ENCODE data around the gene PLXDC2. TPM values are rescaled to one million over a fixed set of nuclear protein-coding genes. Genes with fewer than 3 reads are reported as not detected.

Gene PLXDC2
- total RNA-seq, 1 donor from 2014 or later, result 129 TPM

DNA sequence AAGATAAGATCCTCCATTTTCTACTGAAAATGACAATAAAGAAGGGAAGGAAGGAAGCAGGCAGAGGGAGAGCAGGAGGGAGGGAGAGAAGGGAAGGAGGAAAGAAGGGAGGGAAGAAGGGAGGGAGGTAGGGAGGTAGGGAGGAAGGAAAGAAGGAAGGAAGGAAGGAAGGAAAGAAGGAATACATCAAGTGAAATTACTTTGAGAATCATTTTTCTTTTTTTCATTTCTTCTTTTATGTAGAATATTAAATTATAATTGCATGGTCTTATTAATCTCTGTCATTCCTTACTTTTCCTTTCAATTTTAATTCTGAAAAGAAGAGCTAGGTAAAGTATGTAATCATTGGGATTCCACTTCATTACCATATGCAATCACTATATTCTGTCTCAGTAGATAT is 97.8 kb downstream of the PLXDC2 start:
- H3K9me3 ChIP-seq, result no peaks in the 10 kb centered on the region
- no peaks in the 10 kb centered on the region for H3K27me3 ChIP-seq
- H3K27ac ChIP-seq, result no peak overlapping the region
- no peaks in the 10 kb centered on the region for H3K36me3 ChIP-seq
- ATAC-seq (no peak), DNase-seq (no peak)
- no peaks in the 10 kb centered on the region for H3K4me1 ChIP-seq
- TF ChIP-seq, protein P1, sequence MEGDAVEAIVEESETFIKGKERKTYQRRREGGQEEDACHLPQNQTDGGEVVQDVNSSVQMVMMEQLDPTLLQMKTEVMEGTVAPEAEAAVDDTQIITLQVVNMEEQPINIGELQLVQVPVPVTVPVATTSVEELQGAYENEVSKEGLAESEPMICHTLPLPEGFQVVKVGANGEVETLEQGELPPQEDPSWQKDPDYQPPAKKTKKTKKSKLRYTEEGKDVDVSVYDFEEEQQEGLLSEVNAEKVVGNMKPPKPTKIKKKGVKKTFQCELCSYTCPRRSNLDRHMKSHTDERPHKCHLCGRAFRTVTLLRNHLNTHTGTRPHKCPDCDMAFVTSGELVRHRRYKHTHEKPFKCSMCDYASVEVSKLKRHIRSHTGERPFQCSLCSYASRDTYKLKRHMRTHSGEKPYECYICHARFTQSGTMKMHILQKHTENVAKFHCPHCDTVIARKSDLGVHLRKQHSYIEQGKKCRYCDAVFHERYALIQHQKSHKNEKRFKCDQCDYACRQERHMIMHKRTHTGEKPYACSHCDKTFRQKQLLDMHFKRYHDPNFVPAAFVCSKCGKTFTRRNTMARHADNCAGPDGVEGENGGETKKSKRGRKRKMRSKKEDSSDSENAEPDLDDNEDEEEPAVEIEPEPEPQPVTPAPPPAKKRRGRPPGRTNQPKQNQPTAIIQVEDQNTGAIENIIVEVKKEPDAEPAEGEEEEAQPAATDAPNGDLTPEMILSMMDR (IDR thresholded peaks at IDR 0.05), result no peak
- no peak overlapping the region for H3K4me3 ChIP-seq
- intact Hi-C loops (cut with DNase I), result no loop called here

DNA sequence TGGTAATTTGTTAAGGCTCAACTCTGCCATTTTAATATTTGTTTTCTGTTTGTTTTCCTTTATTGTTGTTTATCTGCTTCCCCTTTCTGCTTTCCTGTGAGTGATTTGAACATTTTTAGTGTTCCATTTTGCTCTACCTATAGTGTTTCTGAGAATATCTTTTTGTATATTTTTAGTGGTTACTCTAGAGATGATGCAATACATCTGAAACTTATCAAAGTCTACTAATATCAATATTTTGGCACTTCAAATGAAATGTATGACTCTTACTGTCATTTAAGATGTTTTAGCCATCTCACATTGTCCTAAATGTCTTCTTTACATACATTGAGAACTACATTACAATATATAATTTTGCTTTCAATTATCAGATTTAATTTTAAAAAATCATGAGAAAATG is 98.9 kb downstream of the PLXDC2 start:
- no peaks in the 10 kb centered on the region for H3K27me3 ChIP-seq
- no peak for ATAC-seq
- no peak for DNase-seq
- intact Hi-C loops (cut with DNase I), result no loop called here
- H3K27ac ChIP-seq, result no peak overlapping the region
- no peaks in the 10 kb centered on the region for H3K9me3 ChIP-seq
- no peaks in the 10 kb centered on the region for H3K36me3 ChIP-seq
- peaks cover 9% of the 10 kb centered on the region for H3K4me1 ChIP-seq
- H3K4me3 ChIP-seq, result no peak overlapping the region
- TF ChIP-seq, protein P1 (IDR thresholded peaks at IDR 0.05), result no peak

DNA sequence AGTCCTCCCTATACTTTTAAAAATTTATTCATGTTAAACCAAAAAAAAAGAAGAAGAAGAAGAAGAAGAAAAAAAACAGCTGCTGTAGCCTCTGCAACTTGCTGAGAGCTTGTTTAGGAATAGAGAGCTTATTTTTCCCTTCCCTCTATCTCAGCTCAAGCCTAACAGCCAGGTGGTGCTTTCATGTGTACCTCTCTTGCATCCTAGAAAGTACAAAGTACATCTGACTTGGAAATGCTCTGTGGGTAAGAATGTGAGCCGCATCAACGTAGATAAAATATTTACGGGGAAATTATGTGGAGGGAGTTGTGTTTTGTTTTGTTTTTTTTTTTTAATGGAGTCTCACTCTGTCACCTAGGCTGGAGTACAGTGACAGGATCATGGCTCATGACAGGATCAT is 99.6 kb downstream of the PLXDC2 start:
- Histone ChIP-seq H3K36me3 (no peaks in the 10 kb centered on the region), H3K27me3 (no peaks in the 10 kb centered on the region), H3K4me1 (peaks cover 9% of the 10 kb centered on the region), H3K27ac (no peak overlapping the region), H3K4me3 (no peak overlapping the region), H3K9me3 (no peaks in the 10 kb centered on the region)
- intact Hi-C loops (cut with DNase I), result no loop called here
- DNase-seq (no peak), ATAC-seq (no peak)
- TF ChIP-seq, protein P1 (IDR thresholded peaks at IDR 0.05), result no peak

DNA sequence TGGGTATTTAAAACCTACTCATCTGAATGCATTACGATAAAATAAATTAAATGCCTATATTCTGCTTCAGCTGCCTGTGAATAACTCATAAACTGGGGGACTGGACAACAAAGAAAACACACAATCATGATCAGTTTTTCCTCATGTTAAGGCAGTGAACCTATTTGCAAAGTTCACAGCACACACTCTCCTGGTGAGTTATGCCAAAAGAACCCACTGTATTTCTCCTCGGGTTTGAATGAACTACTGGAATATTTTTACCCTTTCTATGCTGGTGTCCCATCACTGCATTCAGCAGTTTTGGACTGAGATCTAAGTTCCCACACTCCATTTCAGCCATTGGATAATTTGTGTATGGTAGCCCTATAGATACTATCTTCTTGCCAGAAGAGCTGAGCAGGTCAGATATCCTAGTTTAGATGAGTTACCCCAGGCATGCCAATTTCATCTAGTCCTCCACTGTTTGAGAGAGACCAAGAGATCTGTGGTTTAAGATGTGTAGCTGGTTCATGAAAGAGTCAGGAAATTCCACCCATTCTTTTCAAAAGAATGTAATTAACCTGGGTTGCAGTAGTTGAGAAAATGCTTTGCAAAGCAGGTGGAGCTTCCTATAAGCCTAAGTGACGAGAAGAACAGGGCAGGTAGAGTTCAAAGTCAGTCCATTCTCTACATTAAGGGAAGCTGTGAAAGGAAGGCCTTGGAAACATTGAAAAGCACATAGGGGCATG is 101.7 kb downstream of the PLXDC2 start:
- DNase-seq (no peak), ATAC-seq (no peak)
- Histone ChIP-seq H3K27ac (no peak overlapping the region), H3K9me3 (no peaks in the 10 kb centered on the region), H3K4me1 (peaks cover 17% of the 10 kb centered on the region), H3K27me3 (no peaks in the 10 kb centered on the region), H3K36me3 (no peaks in the 10 kb centered on the region), H3K4me3 (no peak overlapping the region)
- TF ChIP-seq, protein P1 (IDR thresholded peaks at IDR 0.05), result no peak
- intact Hi-C loops (cut with DNase I), result no loop called here

DNA sequence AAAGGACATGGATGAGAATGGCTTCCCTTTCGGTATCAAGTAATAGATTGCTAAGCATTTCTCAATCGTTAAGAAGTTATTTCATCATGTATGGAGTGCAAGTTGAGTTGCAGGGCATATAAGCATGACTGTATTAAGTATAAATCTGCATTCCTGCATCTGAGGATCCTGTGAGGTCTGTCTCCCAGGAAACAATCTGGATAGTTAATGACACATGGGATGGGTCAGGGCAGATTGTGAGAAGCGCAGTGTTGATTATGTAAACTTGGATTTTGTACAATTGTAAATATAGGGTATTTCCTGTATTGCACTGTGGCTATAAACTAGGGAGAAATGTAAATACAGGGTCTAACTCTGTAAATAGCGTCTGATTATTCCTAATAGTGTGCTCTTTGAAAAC is 102.6 kb downstream of the PLXDC2 start:
- TF ChIP-seq, protein P1 (IDR thresholded peaks at IDR 0.05), result no peak
- intact Hi-C loops (cut with DNase I), result no loop called here
- H3K4me3 ChIP-seq, result no peak overlapping the region
- H3K9me3 ChIP-seq, result no peaks in the 10 kb centered on the region
- H3K36me3 ChIP-seq, result no peaks in the 10 kb centered on the region
- H3K4me1 ChIP-seq, result peaks cover 17% of the 10 kb centered on the region
- no peaks in the 10 kb centered on the region for H3K27me3 ChIP-seq
- H3K27ac ChIP-seq, result no peak overlapping the region
- no peak for ATAC-seq
- DNase-seq, result no peak

DNA sequence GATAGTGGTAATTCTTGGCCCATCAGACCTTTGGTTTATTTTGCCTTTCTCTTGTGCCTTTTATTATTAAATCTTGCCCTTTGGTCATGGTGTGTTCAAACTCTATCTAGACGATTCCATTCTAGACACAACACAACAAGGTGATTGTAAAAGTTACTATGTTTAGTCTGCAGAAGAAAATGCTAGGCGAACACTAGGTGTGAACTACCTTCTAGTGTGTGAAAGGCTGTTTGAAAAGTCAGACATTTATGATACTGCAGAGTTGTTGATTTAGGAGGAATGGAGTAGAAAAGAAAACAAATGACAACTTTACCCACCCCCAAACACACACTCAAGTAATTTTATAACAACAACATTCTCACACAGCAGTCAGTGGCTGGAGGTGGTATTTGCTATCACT is 103.4 kb downstream of the PLXDC2 start:
- Histone ChIP-seq H3K27ac (no peak overlapping the region), H3K4me3 (no peak overlapping the region), H3K36me3 (no peaks in the 10 kb centered on the region), H3K27me3 (no peaks in the 10 kb centered on the region), H3K4me1 (peaks cover 17% of the 10 kb centered on the region), H3K9me3 (no peaks in the 10 kb centered on the region)
- intact Hi-C loops (cut with DNase I), result no loop called here
- ATAC-seq, result no peak
- DNase-seq, result no peak
- TF ChIP-seq, protein P1 (IDR thresholded peaks at IDR 0.05), result no peak

Measured in upper lobe of right lung (tissue), 1 donor.